ENCODE data around the gene LCN1.

Gene LCN1

DNA sequence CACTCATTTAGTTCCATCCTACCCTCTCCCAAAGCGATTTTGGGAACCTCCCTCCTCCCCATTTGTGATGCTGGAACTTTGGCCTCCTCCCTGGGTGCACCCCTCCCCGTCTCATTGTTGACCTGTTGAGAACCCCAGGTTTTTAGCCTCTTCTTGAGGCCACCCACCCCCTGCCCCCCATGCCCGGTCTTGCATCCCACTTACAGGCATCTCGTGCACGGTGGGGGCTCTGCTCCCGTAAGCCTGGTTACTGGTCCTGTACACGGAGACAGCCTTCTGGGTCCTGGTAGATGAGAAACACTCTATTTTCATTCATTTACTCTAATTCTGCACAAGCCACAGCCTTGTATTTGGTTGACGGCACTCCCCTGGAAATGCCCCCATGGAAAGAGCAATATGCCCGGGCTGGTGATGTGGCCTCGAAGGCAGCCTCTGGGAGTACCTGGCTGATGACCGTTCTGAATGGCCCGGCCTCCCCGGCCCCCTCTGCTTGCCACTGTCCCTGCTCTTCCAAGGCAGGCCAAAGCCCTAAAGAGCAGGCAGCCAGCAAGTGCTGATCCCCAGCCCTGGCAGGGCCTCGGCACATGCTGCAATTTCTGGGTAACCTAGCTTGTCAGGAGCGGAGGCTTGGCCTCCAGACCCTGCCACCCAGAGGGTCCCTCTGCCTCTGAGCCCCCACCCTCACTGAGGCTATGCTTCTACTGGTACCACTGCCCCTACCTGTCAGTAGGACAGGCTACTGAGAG, 22.7 kb upstream of the LCN1 start:
- peaks cover 18 to 19% of the 10 kb centered on the region in 2 experiments for H3K36me3 ChIP-seq (ENCODE audit: control insufficient read depth in 1 of 2, insufficient read depth in 2 of 2, low read length in 2 of 2)
- no peak overlapping the region for H3K18ac ChIP-seq (ENCODE audit: low read length)
- H3K9me3 ChIP-seq (ENCODE audit: insufficient read depth, low read depth, low read length) = no peaks in the 10 kb centered on the region
- H3K27me3 ChIP-seq (ENCODE audit: insufficient read depth, low read length) = no peaks in the 10 kb centered on the region
- no peak overlapping the region for H2BK12ac ChIP-seq (ENCODE audit: low read length)
- H3K79me1 ChIP-seq (ENCODE audit: low read length) = peaks cover 10% of the 10 kb centered on the region
- H3K14ac ChIP-seq (ENCODE audit: low read length) = no peak overlapping the region
- H3K9ac ChIP-seq (ENCODE audit: low read length) = no peak overlapping the region
- no peak overlapping the region for H4K91ac ChIP-seq (ENCODE audit: low read depth, low read length)
- no peak overlapping the region for H2AK5ac ChIP-seq (ENCODE audit: low read length)
- H2BK120ac ChIP-seq (ENCODE audit: insufficient read depth, low read length, poor library complexity) = no peak overlapping the region
- no peak overlapping the region for H3K4me2 ChIP-seq (ENCODE audit: low read length)
- no peak overlapping the region for H3K4me3 ChIP-seq (ENCODE audit: low read depth, low read length)
- H3K4me1 ChIP-seq (ENCODE audit: control insufficient read depth in 1 of 2, insufficient read depth in 2 of 2, low read length in 2 of 2) = peaks cover 4 to 11% of the 10 kb centered on the region in 2 experiments
- no peak overlapping the region for H2AFZ ChIP-seq (ENCODE audit: insufficient read depth, low read length, poor library complexity)
- peaks cover 12% of the 10 kb centered on the region for H3K79me2 ChIP-seq (ENCODE audit: control insufficient read depth, insufficient read depth, low read length, poor library complexity)
- H4K12ac ChIP-seq (ENCODE audit: low read depth, low read length) = no peak overlapping the region
- H4K8ac ChIP-seq (ENCODE audit: low read depth, low read length) = no peak overlapping the region
- WGBS (ENCODE audit: extremely low coverage, insufficient coverage, insufficient read length) = no CpG with 5 or more reads among the region's 15 CpGs
- no peak overlapping the region for H2BK5ac ChIP-seq (ENCODE audit: low read depth, low read length, poor library complexity)
- no peak overlapping the region for H3K4ac ChIP-seq (ENCODE audit: low read depth, low read length)
- no peak for DNase-seq
- no peak overlapping the region for H3K27ac ChIP-seq (ENCODE audit: low read depth, low read length)
- H3K23ac ChIP-seq (ENCODE audit: low read length) = no peak overlapping the region

DNA sequence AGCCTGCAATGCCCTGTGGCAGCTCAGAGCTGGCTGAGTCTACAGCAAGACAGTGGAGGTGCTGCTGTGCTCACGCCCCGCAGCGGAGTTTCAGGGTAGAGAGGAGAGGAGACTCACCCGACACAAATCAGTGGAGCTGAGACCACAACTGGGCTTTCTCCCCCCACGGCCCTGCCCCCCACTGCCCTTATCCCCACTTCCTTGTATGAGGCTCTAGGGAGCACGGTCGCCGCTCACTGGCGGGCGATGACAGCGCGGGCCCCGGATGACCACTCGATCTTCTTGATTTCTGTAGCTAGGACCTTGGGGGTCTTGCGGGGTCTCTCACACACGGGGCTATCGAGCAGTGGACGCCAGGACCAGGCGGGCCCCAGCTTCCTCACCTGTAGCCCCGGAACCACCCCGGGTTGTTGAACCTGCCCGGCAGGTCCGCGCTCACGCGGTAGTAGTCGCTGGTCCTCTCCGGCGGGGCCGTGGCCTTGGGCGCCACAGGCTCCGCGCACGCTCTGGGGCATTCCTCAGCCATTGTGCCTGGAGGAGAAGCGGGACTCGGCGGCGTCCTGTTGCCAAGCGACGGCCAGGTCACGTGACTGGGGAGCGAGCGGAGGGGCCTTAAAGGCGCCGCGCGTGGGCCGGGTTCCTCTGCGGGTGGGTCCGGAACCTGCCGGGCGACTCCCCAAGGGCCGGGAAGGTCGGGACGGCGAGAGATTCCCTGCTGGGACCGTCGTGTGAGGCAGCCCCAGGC, 21.7 kb upstream of the LCN1 start:
- DNase-seq = peak; percentile 95 to 99
- H4K12ac ChIP-seq (ENCODE audit: low read depth, low read length) = no peak overlapping the region
- H2AK5ac ChIP-seq (ENCODE audit: low read length) = peak overlapping the region; percentile 17
- peak overlapping the region; percentile 99 for H3K4me2 ChIP-seq (ENCODE audit: low read length)
- no peak overlapping the region for H2BK5ac ChIP-seq (ENCODE audit: low read depth, low read length, poor library complexity)
- no peak overlapping the region for H3K23ac ChIP-seq (ENCODE audit: low read length)
- H3K79me2 ChIP-seq (ENCODE audit: control insufficient read depth, insufficient read depth, low read length, poor library complexity) = peaks cover 12% of the 10 kb centered on the region
- H3K9ac ChIP-seq (ENCODE audit: low read length) = peak overlapping the region; percentile 17
- peak overlapping the region; percentile 90 for H2AFZ ChIP-seq (ENCODE audit: insufficient read depth, low read length, poor library complexity)
- H3K36me3 ChIP-seq (ENCODE audit: control insufficient read depth in 1 of 2, insufficient read depth in 2 of 2, low read length in 2 of 2) = peaks cover 27 to 28% of the 10 kb centered on the region in 2 experiments
- H3K4me1 ChIP-seq (ENCODE audit: control insufficient read depth in 1 of 2, insufficient read depth in 2 of 2, low read length in 2 of 2) = peaks cover 4 to 11% of the 10 kb centered on the region in 2 experiments
- H2BK12ac ChIP-seq (ENCODE audit: low read length) = peak overlapping the region; percentile 10
- WGBS (ENCODE audit: extremely low coverage, insufficient coverage, insufficient read length) = no CpG with 5 or more reads among the region's 58 CpGs
- no peaks in the 10 kb centered on the region for H3K27me3 ChIP-seq (ENCODE audit: insufficient read depth, low read length)
- H3K14ac ChIP-seq (ENCODE audit: low read length) = peak overlapping the region; percentile 42
- no peaks in the 10 kb centered on the region for H3K9me3 ChIP-seq (ENCODE audit: insufficient read depth, low read depth, low read length)
- peak overlapping the region; percentile 27 for H3K27ac ChIP-seq (ENCODE audit: low read depth, low read length)
- H3K18ac ChIP-seq (ENCODE audit: low read length) = peak overlapping the region; percentile 58
- peak overlapping the region; percentile 17 for H3K4ac ChIP-seq (ENCODE audit: low read depth, low read length)
- H4K8ac ChIP-seq (ENCODE audit: low read depth, low read length) = peak overlapping the region; percentile 77
- peak overlapping the region; percentile 95 for H3K4me3 ChIP-seq (ENCODE audit: low read depth, low read length)
- peak overlapping the region; percentile 39 for H2BK120ac ChIP-seq (ENCODE audit: insufficient read depth, low read length, poor library complexity)
- H4K91ac ChIP-seq (ENCODE audit: low read depth, low read length) = peak overlapping the region; percentile 42
- H3K79me1 ChIP-seq (ENCODE audit: low read length) = peaks cover 10% of the 10 kb centered on the region

DNA sequence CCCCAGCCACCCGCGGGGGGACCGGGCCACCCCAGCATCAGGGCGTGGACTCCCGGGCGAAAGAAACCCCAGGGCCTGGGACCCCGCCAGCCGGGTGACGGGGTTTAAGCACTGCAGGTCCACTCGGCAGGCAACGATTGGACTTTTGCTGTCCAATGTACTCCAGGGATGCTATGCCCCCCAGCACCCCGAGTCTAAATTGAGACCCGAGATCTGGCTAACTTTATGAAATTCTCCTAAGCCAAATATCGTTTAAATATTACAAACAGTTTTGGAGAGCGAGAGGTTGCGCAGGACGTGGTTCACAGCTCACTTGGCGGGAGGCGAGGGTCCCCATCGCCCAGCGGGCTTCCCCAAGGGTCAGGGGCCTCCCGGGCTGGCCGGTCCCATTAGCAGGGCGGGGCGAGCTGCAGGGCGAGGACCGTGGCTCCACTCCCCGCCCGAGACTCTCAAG, 21.1 kb upstream of the LCN1 start:
- whole genome bisulfite sequencing (ENCODE audit: extremely low coverage, insufficient coverage, insufficient read length) = no CpG with 5 or more reads among the region's 29 CpGs
- peak overlapping the region; percentile 95 for H3K4me3 ChIP-seq (ENCODE audit: low read depth, low read length)
- H3K18ac ChIP-seq (ENCODE audit: low read length) = peak overlapping the region; percentile 58
- no peak for DNase-seq
- H3K27ac ChIP-seq (ENCODE audit: low read depth, low read length) = peak overlapping the region; percentile 27
- H3K79me1 ChIP-seq (ENCODE audit: low read length) = peaks cover 10% of the 10 kb centered on the region
- H3K9ac ChIP-seq (ENCODE audit: low read length) = no peak overlapping the region
- peak overlapping the region; percentile 42 for H4K91ac ChIP-seq (ENCODE audit: low read depth, low read length)
- peak overlapping the region; percentile 15 for H3K4ac ChIP-seq (ENCODE audit: low read depth, low read length)
- H2AK5ac ChIP-seq (ENCODE audit: low read length) = peak overlapping the region; percentile 17
- H2AFZ ChIP-seq (ENCODE audit: insufficient read depth, low read length, poor library complexity) = peak overlapping the region; percentile 90
- H2BK120ac ChIP-seq (ENCODE audit: insufficient read depth, low read length, poor library complexity) = peak overlapping the region; percentile 39
- peaks cover 12% of the 10 kb centered on the region for H3K79me2 ChIP-seq (ENCODE audit: control insufficient read depth, insufficient read depth, low read length, poor library complexity)
- H4K8ac ChIP-seq (ENCODE audit: low read depth, low read length) = peak overlapping the region; percentile 77
- peak overlapping the region; percentile 23 for H2BK5ac ChIP-seq (ENCODE audit: low read depth, low read length, poor library complexity)
- no peak overlapping the region for H3K23ac ChIP-seq (ENCODE audit: low read length)
- H3K27me3 ChIP-seq (ENCODE audit: insufficient read depth, low read length) = no peaks in the 10 kb centered on the region
- H2BK12ac ChIP-seq (ENCODE audit: low read length) = peak overlapping the region; percentile 15
- no peak overlapping the region for H4K12ac ChIP-seq (ENCODE audit: low read depth, low read length)
- no peaks in the 10 kb centered on the region for H3K9me3 ChIP-seq (ENCODE audit: insufficient read depth, low read depth, low read length)
- H3K4me1 ChIP-seq (ENCODE audit: control insufficient read depth in 1 of 2, insufficient read depth in 2 of 2, low read length in 2 of 2) = peaks cover 4 to 11% of the 10 kb centered on the region in 2 experiments
- peaks cover 32 to 33% of the 10 kb centered on the region in 2 experiments for H3K36me3 ChIP-seq (ENCODE audit: control insufficient read depth in 1 of 2, insufficient read depth in 2 of 2, low read length in 2 of 2)
- peak overlapping the region; percentile 42 for H3K14ac ChIP-seq (ENCODE audit: low read length)
- H3K4me2 ChIP-seq (ENCODE audit: low read length) = peak overlapping the region; percentile 99

DNA sequence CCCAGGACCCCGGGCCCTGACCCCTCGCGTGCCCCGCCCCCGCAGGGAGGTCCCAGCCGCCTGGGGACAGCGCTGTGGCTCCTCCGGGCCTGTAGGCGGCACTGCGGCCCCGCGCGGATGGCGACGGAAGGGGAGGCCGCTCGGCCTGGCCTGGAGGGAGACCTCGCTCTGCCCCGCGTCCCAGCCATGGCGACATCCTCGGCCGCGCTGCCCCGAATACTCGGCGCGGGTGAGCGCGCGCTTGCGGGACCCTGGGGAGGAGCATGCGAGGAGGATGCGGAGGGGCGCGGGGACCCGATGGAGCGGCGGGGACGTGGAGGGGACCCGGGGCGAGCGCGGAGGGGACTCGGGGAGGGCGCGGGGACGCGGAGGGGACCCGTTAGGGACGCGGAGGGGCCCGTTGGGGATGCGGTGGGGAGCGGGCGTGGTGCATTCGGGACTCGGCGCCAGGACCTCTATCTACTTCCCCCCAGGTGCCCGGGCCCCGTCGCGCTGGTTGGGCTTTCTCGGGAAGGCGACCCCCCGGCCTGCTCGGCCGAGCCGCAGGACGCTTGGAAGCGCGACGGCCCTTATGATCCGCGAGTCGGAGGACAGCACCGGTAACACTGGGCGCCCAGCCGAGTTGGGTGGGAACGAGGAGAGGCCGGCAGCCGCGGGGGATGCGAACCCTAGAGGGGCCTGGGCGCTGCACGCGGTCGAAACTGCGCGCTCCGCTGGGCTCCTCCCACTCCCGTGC, 20.5 kb upstream of the LCN1 start, which contains the start of gene MRPS2:
TSS of gene MRPS2 (plus strand) at position 158 of the 736 bp plus-strand sequence. CDS start at position 187, 29 bp downstream.
- Histone ChIP-seq H3K27ac (ENCODE audit: low read depth, low read length) (peak within 1 kb of the TSS; percentile 27), H2BK5ac (ENCODE audit: low read depth, low read length, poor library complexity) (peak within 1 kb of the TSS; percentile 70), H3K4me1 (ENCODE audit: control insufficient read depth in 1 of 2, insufficient read depth in 2 of 2, low read length in 2 of 2) (peaks cover 4 to 11% of the 10 kb centered on the region in 2 experiments), H4K91ac (ENCODE audit: low read depth, low read length) (peak within 1 kb of the TSS; percentile 77), H2BK12ac (ENCODE audit: low read length) (peak within 1 kb of the TSS; percentile 29), H3K4me3 (ENCODE audit: low read depth, low read length) (peak within 1 kb of the TSS; percentile 95), H2AFZ (ENCODE audit: insufficient read depth, low read length, poor library complexity) (peak within 1 kb of the TSS; percentile 90), H3K79me2 (ENCODE audit: control insufficient read depth, insufficient read depth, low read length, poor library complexity) (peaks cover 12% of the 10 kb centered on the region), H3K36me3 (ENCODE audit: control insufficient read depth in 1 of 2, insufficient read depth in 2 of 2, low read length in 2 of 2) (peaks cover 37% of the 10 kb centered on the region in 2 experiments), H3K14ac (ENCODE audit: low read length) (peak within 1 kb of the TSS; percentile 42), H3K4ac (ENCODE audit: low read depth, low read length) (peak within 1 kb of the TSS; percentile 86), H3K9ac (ENCODE audit: low read length) (peak within 1 kb of the TSS; percentile 90), H3K9me3 (ENCODE audit: insufficient read depth, low read depth, low read length) (no peaks in the 10 kb centered on the region), H3K23ac (ENCODE audit: low read length) (no peak within 1 kb of the TSS), H2AK5ac (ENCODE audit: low read length) (peak within 1 kb of the TSS; percentile 17), H3K18ac (ENCODE audit: low read length) (peak within 1 kb of the TSS; percentile 87), H4K12ac (ENCODE audit: low read depth, low read length) (peak within 1 kb of the TSS; percentile 61), H3K4me2 (ENCODE audit: low read length) (peak within 1 kb of the TSS; percentile 99), H3K27me3 (ENCODE audit: insufficient read depth, low read length) (no peaks in the 10 kb centered on the region), H4K8ac (ENCODE audit: low read depth, low read length) (peak within 1 kb of the TSS; percentile 85), H3K79me1 (ENCODE audit: low read length) (peaks cover 10% of the 10 kb centered on the region), H2BK120ac (ENCODE audit: insufficient read depth, low read length, poor library complexity) (peak within 1 kb of the TSS; percentile 46)
- DNase-seq = peak; percentile 85 to 95
- no CpG with 5 or more reads among the region's 92 CpGs for WGBS (ENCODE audit: extremely low coverage, insufficient coverage, insufficient read length)
